ENCODE results near the gene ATG101. TPM values are rescaled to one million over a fixed set of nuclear protein-coding genes. Genes with fewer than 3 reads are reported as not detected.

The ATG101 gene
- total and polyA plus RNA-seq, 2 of the 13 experiments (the other 11 are each of a cell fraction or from before 2014, with no cell fraction given): 58.2 to 67.7 TPM

- no peak within 1 kb of the TSS for H2AFZ ChIP-seq (ENCODE audit: low read length)
- H3K79me2 ChIP-seq (ENCODE audit: insufficient read depth, low read length): peaks cover 21% of the 10 kb centered on the region
- no peaks in the 10 kb centered on the region for H3K9me3 ChIP-seq (ENCODE audit: low read length)
- WGBS (ENCODE audit: low lambda C conversion rate): 7% methylated on average over 3 of the region's 77 CpGs
- intact Hi-C loops (cut with micrococcal nuclease; ENCODE audit: unreplicated experiment) (loop anchor here (2.0 kb wide), 2 partner anchors 14 to 20 kb away; no protein-coding TSS in a partner anchor), in situ Hi-C loops (cut with HindIII; ENCODE audit: extremely low pct_ligation_motif_present, low pct_unique_long_range_greater_than_20kb) (no loop called here)
- peak within 1 kb of the TSS; percentile 93 for H3K9ac ChIP-seq (ENCODE audit: insufficient read depth, low read depth, low read length)
- ATAC-seq (peak; percentile 83), DNase-seq (ENCODE audit: low spot score) (peak; percentile 85), FAIRE-seq (peak; percentile 50)
- peaks cover 7% of the 10 kb centered on the region; the same call in 1 of the 2 replicates for H4K20me1 ChIP-seq (ENCODE audit: insufficient read depth, low read length)
- BruUV-seq (replicated peaks): TSS peak; percentile 97
- peaks cover 53% of the 10 kb centered on the region for H3K4me1 ChIP-seq (ENCODE audit: insufficient read depth, low read length)
- no peaks in the 10 kb centered on the region for H3K27me3 ChIP-seq (ENCODE audit: control insufficient read depth in 1 of 2, insufficient read depth in 2 of 2, low read length in 2 of 2)
- ChIA-PET CTCF (ENCODE audit: low intra/inter-chr PET ratio, low total read pairs) (no interaction called here), POLR2A (interaction anchor here (0.6 to 3.2 kb wide), 17 partner anchors 10 to 931 kb away, joined by 3 to 58 read pairs (median 5); partner anchors contain the start of gene ATG101)
- peak within 1 kb of the TSS; percentile 100 for H3K4me2 ChIP-seq (ENCODE audit: low read depth, low read length)
- peaks cover 3 to 19% of the 10 kb centered on the region in 2 experiments; a peak in 3 of 5 replicates for H3K36me3 ChIP-seq (replicated peaks in 1 of 2; ENCODE audit: control insufficient read depth in 1 of 2, insufficient read depth in 2 of 2, low read length in 2 of 2)
- H3K27ac ChIP-seq (ENCODE audit: extremely low read length, insufficient read depth, low read length): peak within 1 kb of the TSS; percentile 90
- H3K4me3 ChIP-seq (replicated peaks in 1 of 3; ENCODE audit: insufficient read depth in 1 of 3, low read depth in 2 of 3, low read length in 3 of 3): peak within 1 kb of the TSS; percentile 82 to 98 (median 89)
- TF ChIP-seq HOXA3 (CRISPR knock-in tag; IDR thresholded peaks at IDR 0.05): peak; percentile 77
- TF ChIP-seq POLR2AphosphoS5 (IDR thresholded peaks at IDR 0.05; ENCODE audit: low read depth, low read length): peak; percentile 94
- TF ChIP-seq HDAC1 (CRISPR knock-in tag; IDR thresholded peaks at IDR 0.05): peak; percentile 75
- TF ChIP-seq SP4 (CRISPR knock-in tag; IDR thresholded peaks at IDR 0.05): peak; percentile 87
- peak; percentile 42; the same call in 1 of the 2 replicates for TF ChIP-seq HNF1B (CRISPR knock-in tag; IDR thresholded peaks at IDR 0.05)
- no peak; the same call in none of the 2 replicates for TF ChIP-seq ZNF331 (CRISPR knock-in tag; IDR thresholded peaks at IDR 0.05)
- peak; percentile 93 for TF ChIP-seq TEAD3 (CRISPR knock-in tag; optimal IDR thresholded peaks at IDR 0.05; ENCODE audit: borderline replicate concordance)
- no peak for TF ChIP-seq SMYD3 (CRISPR knock-in tag; IDR thresholded peaks at IDR 0.05)
- peak; percentile 90 for TF ChIP-seq MAZ (IDR thresholded peaks at IDR 0.05; ENCODE audit: borderline replicate concordance, low read depth, low read length)
- TF ChIP-seq MAZ (CRISPR knock-in tag; IDR thresholded peaks at IDR 0.05; ENCODE audit: low read depth): no peak; the same call in 1 of the 2 replicates
- 0 out of 2 replicates have a peak, but pooled peaks have one; percentile 15 for TF ChIP-seq NFKBIZ (CRISPR knock-in tag; IDR thresholded peaks at IDR 0.05)
- TF ChIP-seq YEATS4 (CRISPR knock-in tag; IDR thresholded peaks at IDR 0.05; ENCODE audit: borderline replicate concordance): peak; percentile 56; the same call in 1 of the 2 replicates
- no peak for TF ChIP-seq ARNT (IDR thresholded peaks at IDR 0.05)
- no peak for TF ChIP-seq ZNF33A (CRISPR knock-in tag; IDR thresholded peaks at IDR 0.05; ENCODE audit: borderline replicate concordance)
- 0 out of 2 replicates have a peak, but pooled peaks have one; percentile 20 for TF ChIP-seq HOXA5 (CRISPR knock-in tag; IDR thresholded peaks at IDR 0.05)
- 0 out of 2 replicates have a peak, but pooled peaks have one; percentile 36 for TF ChIP-seq ARID3A (IDR thresholded peaks at IDR 0.05; ENCODE audit: low read depth, low read length)
- no peak for TF ChIP-seq ZNF260 (CRISPR knock-in tag; IDR thresholded peaks at IDR 0.05; ENCODE audit: borderline replicate concordance, low read depth)
- no peak for TF ChIP-seq ZSCAN12 (CRISPR knock-in tag; IDR thresholded peaks at IDR 0.05)
- TF ChIP-seq SSRP1 (CRISPR knock-in tag; IDR thresholded peaks at IDR 0.05): no peak
- TF ChIP-seq DRAP1 (CRISPR knock-in tag; IDR thresholded peaks at IDR 0.05): peak; percentile 99
Measured at GRCh38 chr12:52050758-52051541, 18.8 kb upstream of the ATG101 start, which contains the start of gene NR4A1. Gene NR4A1 (plus strand): TSS chr12:52051442. CDS start chr12:52054329, 2,887 bp downstream.

All from HepG2 (cell line).